ENCODE measurements around the gene FFAR1. TPM values are rescaled to one million over a fixed set of nuclear protein-coding genes. Genes with fewer than 3 reads are reported as not detected.

The FFAR1 gene
- polyA plus RNA-seq, 1 of the 3 experiments (the other 2 are of a cell fraction), result not detected

GRCh38 chr19:35321291-35321690 is 26.4 kb upstream of the FFAR1 start:
- Histone ChIP-seq H3K27me3 (ENCODE audit: insufficient read depth) (peaks cover 10% of the 10 kb centered on the region; the same call in 1 of the 2 replicates), H2AFZ (ENCODE audit: low read depth) (no peak overlapping the region), H3K79me2 (ENCODE audit: insufficient read depth) (no peaks in the 10 kb centered on the region), H3K4me1 (ENCODE audit: control insufficient read depth in 1 of 2, insufficient read depth in 2 of 2, low read depth in 1 of 2, low read length in 1 of 2) (no peaks in the 10 kb centered on the region), H3K9me2 (no peaks in the 10 kb centered on the region), H3K4me2 (no peak overlapping the region), H4K20me1 (ENCODE audit: insufficient read depth) (no peaks in the 10 kb centered on the region), H3K36me3 (replicated peaks in 1 of 2; ENCODE audit: control insufficient read depth in 1 of 2, insufficient read depth in 2 of 2, low read length in 1 of 2) (no peaks in the 10 kb centered on the region), H3F3A (replicated peaks; ENCODE audit: insufficient read depth) (no peaks in the 10 kb centered on the region), H3K27ac (ENCODE audit: low read depth in 2 of 2, low read length in 1 of 2) (no peak overlapping the region), H3K9ac (no peak overlapping the region), H3K9me3 (no peaks in the 10 kb centered on the region), H3K4me3 (ENCODE audit: low read depth in 2 of 2, low read length in 1 of 2) (no peak overlapping the region)
- no peak for DNase-seq
- ChIA-PET CTCF (no interaction called here), POLR2A (no interaction called here)
- WGBS (ENCODE audit: low lambda C conversion rate), result 26% methylated on average over 2 of the region's 2 CpGs
- TF ChIP-seq, protein P1, sequence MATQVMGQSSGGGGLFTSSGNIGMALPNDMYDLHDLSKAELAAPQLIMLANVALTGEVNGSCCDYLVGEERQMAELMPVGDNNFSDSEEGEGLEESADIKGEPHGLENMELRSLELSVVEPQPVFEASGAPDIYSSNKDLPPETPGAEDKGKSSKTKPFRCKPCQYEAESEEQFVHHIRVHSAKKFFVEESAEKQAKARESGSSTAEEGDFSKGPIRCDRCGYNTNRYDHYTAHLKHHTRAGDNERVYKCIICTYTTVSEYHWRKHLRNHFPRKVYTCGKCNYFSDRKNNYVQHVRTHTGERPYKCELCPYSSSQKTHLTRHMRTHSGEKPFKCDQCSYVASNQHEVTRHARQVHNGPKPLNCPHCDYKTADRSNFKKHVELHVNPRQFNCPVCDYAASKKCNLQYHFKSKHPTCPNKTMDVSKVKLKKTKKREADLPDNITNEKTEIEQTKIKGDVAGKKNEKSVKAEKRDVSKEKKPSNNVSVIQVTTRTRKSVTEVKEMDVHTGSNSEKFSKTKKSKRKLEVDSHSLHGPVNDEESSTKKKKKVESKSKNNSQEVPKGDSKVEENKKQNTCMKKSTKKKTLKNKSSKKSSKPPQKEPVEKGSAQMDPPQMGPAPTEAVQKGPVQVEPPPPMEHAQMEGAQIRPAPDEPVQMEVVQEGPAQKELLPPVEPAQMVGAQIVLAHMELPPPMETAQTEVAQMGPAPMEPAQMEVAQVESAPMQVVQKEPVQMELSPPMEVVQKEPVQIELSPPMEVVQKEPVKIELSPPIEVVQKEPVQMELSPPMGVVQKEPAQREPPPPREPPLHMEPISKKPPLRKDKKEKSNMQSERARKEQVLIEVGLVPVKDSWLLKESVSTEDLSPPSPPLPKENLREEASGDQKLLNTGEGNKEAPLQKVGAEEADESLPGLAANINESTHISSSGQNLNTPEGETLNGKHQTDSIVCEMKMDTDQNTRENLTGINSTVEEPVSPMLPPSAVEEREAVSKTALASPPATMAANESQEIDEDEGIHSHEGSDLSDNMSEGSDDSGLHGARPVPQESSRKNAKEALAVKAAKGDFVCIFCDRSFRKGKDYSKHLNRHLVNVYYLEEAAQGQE (IDR thresholded peaks at IDR 0.05; ENCODE audit: low read depth, low read length), result no peak
- no peak for TF ChIP-seq FOSL2 (IDR thresholded peaks at IDR 0.05; ENCODE audit: borderline replicate concordance, low read depth)
- no peak for TF ChIP-seq YY1 (IDR thresholded peaks at IDR 0.05; ENCODE audit: low read depth)
- no peak for TF ChIP-seq USF2 (IDR thresholded peaks at IDR 0.05; ENCODE audit: borderline replicate concordance, low read depth, low read length)
- no peak for TF ChIP-seq POLR2AphosphoS5 (IDR thresholded peaks at IDR 0.05; ENCODE audit: low read depth, low read length)
- no peak for TF ChIP-seq MXI1 (IDR thresholded peaks at IDR 0.05; ENCODE audit: low read depth, low read length)
- TF ChIP-seq SMC3 (IDR thresholded peaks at IDR 0.05; ENCODE audit: low read depth, low read length), result no peak
- TF ChIP-seq, protein P2, sequence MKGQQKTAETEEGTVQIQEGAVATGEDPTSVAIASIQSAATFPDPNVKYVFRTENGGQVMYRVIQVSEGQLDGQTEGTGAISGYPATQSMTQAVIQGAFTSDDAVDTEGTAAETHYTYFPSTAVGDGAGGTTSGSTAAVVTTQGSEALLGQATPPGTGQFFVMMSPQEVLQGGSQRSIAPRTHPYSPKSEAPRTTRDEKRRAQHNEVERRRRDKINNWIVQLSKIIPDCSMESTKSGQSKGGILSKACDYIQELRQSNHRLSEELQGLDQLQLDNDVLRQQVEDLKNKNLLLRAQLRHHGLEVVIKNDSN (IDR thresholded peaks at IDR 0.05; ENCODE audit: borderline replicate concordance, low read depth), result no peak
- no peak for TF ChIP-seq NRF1 (IDR thresholded peaks at IDR 0.05; ENCODE audit: low read depth, low read length)

- POLR2A ChIA-PET, result no interaction called here
- CTCF ChIA-PET, result no interaction called here
- Histone ChIP-seq H3K36me3 (replicated peaks in 1 of 2; ENCODE audit: control insufficient read depth in 1 of 2, insufficient read depth in 2 of 2, low read length in 1 of 2) (no peaks in the 10 kb centered on the region), H3K4me1 (ENCODE audit: control insufficient read depth in 1 of 2, insufficient read depth in 2 of 2, low read depth in 1 of 2, low read length in 1 of 2) (no peaks in the 10 kb centered on the region), H2AFZ (ENCODE audit: low read depth) (no peak overlapping the region), H3F3A (replicated peaks; ENCODE audit: insufficient read depth) (no peaks in the 10 kb centered on the region), H3K27me3 (ENCODE audit: insufficient read depth) (peaks cover 14% of the 10 kb centered on the region; the same call in 1 of the 2 replicates), H3K9ac (no peak overlapping the region), H3K79me2 (ENCODE audit: insufficient read depth) (no peaks in the 10 kb centered on the region), H4K20me1 (ENCODE audit: insufficient read depth) (no peaks in the 10 kb centered on the region), H3K9me3 (no peaks in the 10 kb centered on the region), H3K27ac (ENCODE audit: low read depth in 2 of 2, low read length in 1 of 2) (no peak overlapping the region), H3K4me2 (no peak overlapping the region), H3K9me2 (no peaks in the 10 kb centered on the region), H3K4me3 (ENCODE audit: low read depth in 2 of 2, low read length in 1 of 2) (no peak overlapping the region)
- DNase-seq, result no peak
- WGBS (ENCODE audit: low lambda C conversion rate), result 60% methylated on average over 9 of the region's 9 CpGs
- no peak for TF ChIP-seq USF2 (IDR thresholded peaks at IDR 0.05; ENCODE audit: borderline replicate concordance, low read depth, low read length)
- no peak for TF ChIP-seq NFIC (IDR thresholded peaks at IDR 0.05; ENCODE audit: borderline replicate concordance)
- TF ChIP-seq SIN3A (IDR thresholded peaks at IDR 0.05; ENCODE audit: borderline replicate concordance, low read depth, low read length), result no peak
- TF ChIP-seq ELF1 (IDR thresholded peaks at IDR 0.05), result no peak
- no peak for TF ChIP-seq CHD2 (IDR thresholded peaks at IDR 0.05; ENCODE audit: low read length, partially characterized antibody)
- no peak for TF ChIP-seq RCOR1 (IDR thresholded peaks at IDR 0.05; ENCODE audit: low read length)
- no peak for TF ChIP-seq TCF12 (IDR thresholded peaks at IDR 0.05)
- TF ChIP-seq RXRA (IDR thresholded peaks at IDR 0.05; ENCODE audit: borderline replicate concordance, low read depth), result no peak
- TF ChIP-seq, protein P3, sequence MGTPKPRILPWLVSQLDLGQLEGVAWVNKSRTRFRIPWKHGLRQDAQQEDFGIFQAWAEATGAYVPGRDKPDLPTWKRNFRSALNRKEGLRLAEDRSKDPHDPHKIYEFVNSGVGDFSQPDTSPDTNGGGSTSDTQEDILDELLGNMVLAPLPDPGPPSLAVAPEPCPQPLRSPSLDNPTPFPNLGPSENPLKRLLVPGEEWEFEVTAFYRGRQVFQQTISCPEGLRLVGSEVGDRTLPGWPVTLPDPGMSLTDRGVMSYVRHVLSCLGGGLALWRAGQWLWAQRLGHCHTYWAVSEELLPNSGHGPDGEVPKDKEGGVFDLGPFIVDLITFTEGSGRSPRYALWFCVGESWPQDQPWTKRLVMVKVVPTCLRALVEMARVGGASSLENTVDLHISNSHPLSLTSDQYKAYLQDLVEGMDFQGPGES (IDR thresholded peaks at IDR 0.05; ENCODE audit: low read depth, low read length), result no peak
- no peak for TF ChIP-seq GATA2 (CRISPR knock-in tag; IDR thresholded peaks at IDR 0.05)
- TF ChIP-seq, protein P4, sequence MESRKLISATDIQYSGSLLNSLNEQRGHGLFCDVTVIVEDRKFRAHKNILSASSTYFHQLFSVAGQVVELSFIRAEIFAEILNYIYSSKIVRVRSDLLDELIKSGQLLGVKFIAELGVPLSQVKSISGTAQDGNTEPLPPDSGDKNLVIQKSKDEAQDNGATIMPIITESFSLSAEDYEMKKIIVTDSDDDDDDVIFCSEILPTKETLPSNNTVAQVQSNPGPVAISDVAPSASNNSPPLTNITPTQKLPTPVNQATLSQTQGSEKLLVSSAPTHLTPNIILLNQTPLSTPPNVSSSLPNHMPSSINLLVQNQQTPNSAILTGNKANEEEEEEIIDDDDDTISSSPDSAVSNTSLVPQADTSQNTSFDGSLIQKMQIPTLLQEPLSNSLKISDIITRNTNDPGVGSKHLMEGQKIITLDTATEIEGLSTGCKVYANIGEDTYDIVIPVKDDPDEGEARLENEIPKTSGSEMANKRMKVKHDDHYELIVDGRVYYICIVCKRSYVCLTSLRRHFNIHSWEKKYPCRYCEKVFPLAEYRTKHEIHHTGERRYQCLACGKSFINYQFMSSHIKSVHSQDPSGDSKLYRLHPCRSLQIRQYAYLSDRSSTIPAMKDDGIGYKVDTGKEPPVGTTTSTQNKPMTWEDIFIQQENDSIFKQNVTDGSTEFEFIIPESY (IDR thresholded peaks at IDR 0.05; ENCODE audit: borderline replicate concordance, low read depth), result no peak
- TF ChIP-seq YY1 (IDR thresholded peaks at IDR 0.05; ENCODE audit: low read depth), result no peak
- no peak for TF ChIP-seq GABPA (IDR thresholded peaks at IDR 0.05; ENCODE audit: low read depth)
These were observed 25.7 kb upstream of the FFAR1 start for GRCh38 chr19:35322014-35322413.

Data from SK-N-SH (cell line).